Skeletal muscle tissue (tissue), 4 donors: ENCODE measurements around the gene GEMIN5. TPM values are rescaled to one million over a fixed set of nuclear protein-coding genes. Genes with fewer than 3 reads are reported as not detected.

Source experiments
- H3K27ac ChIP-seq: one replicate; pipeline ENCODE4 v1.7.0; 2013; ENCODE audit warnings: mild to moderate bottlenecking, low read depth, low read length, inconsistent platforms
- H3K27me3 ChIP-seq, 3 donors: one replicate each; pipeline ENCODE4 v1.7.0; 2013; ENCODE audit warnings: low read length in 3 of 3; ENCODE audit not compliant: control insufficient read depth in 3 of 3, insufficient read depth in 3 of 3
- H3K36me3 ChIP-seq, 3 donors: one replicate each; pipeline ENCODE4 v1.7.0; 2013; ENCODE audit warnings: low read length in 3 of 3; ENCODE audit not compliant: control insufficient read depth in 3 of 3, insufficient read depth in 3 of 3
- H3K4me1 ChIP-seq, 3 donors: one replicate each; pipeline ENCODE4 v1.7.0; 2013; ENCODE audit warnings: low read length in 3 of 3, mild to moderate bottlenecking in 3 of 3; ENCODE audit not compliant: control insufficient read depth in 3 of 3, insufficient read depth in 3 of 3
- H3K4me3 ChIP-seq, 3 donors: one replicate each; pipeline ENCODE4 v1.7.0; 2013; ENCODE audit warnings: low read length in 3 of 3
- H3K9ac ChIP-seq, 3 donors: one replicate each; pipeline ENCODE4 v1.7.0; 2013; ENCODE audit warnings: low read length in 3 of 3, mild to moderate bottlenecking in 3 of 3, moderate library complexity in 2 of 3, low read depth in 1 of 3
- H3K9me3 ChIP-seq, 3 donors: one replicate each; pipeline ENCODE4 v1.7.0; 2013; ENCODE audit warnings: low read length in 3 of 3; ENCODE audit not compliant: control insufficient read depth in 3 of 3
- total RNA-seq: library from RNA; depleted of rRNA; stranded (reverse); fragments of >200 nt; gene quantifications from one replicate; pipeline ENCODE4 v1.2.3, GENCODE V29; 2014
- donor health status: Osteomylitis.

GEMIN5 gene
- total RNA-seq, 1 donor from 2014 or later = 18.8 TPM

DNA sequence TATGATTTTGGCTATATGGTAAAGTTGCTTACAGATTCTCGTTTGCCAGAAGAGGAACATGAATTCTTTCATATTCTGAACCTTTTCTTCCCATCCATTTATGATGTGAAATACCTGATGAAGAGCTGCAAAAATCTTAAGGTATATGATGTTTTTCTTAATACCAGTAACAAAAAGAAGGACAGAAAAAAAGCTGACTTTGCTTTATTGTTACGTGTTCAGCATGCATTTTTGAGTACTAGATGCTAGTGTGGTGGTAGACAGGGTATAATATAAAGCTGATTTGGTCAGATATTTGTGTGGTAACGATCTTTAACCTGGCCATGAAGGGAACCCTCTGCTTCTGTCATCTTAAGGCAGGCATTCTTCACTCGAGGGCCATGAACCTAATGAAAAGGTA, 66.3 kb downstream of the GEMIN5 start:
- Histone ChIP-seq H3K4me1 (no peaks in the 10 kb centered on the region), H3K27me3 (no peaks in the 10 kb centered on the region), H3K27ac (no peak overlapping the region), H3K4me3 (no peak overlapping the region), H3K9ac (no peak overlapping the region), H3K36me3 (peaks cover 37 to 52% (median 46%) of the 10 kb centered on the region in 3 donors), H3K9me3 (no peaks in the 10 kb centered on the region)

DNA sequence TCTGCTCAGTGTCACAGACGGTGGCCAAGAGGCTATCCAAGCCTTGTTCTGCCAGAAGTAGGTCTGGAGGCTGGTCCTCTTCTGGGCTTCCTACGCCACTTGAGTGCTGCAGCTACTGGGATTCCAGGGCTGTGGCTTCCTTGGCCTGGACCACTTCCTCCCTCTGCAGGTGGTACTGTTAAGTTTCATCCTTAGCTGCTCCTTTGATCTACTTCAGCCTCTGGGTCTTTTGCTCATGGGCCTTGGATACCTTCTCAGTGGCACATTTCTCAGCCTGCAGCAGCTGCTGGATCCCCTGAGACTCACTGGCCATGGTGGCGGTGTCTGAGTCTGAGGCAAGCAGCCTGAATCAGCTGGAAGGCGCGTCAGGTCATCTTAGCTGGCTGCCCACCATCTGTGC, 69.3 kb downstream of the GEMIN5 start:
- peaks cover 24 to 44% (median 39%) of the 10 kb centered on the region in 3 donors for H3K36me3 ChIP-seq

DNA sequence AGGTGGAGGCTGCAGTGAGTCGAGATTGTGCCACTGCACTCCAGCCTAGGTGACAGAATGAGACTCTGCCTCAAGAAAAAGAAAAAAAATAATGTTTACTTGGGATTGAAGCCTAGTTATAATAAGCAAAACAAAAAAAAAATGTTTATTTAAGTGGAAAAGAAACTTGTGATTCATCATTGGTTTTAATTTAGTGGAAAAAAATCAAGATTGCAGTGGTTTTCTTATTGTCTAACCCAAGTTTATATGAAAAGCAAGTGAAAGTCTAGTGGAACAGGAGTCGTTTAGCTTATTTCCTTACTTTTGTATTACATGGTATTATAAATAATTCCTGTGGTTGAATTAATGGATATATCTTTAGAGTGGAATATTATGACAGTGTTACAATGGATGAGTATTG, 71.2 kb downstream of the GEMIN5 start:
- Histone ChIP-seq H3K4me1 (peaks cover 5 to 8% (median 7%) of the 10 kb centered on the region in 3 donors), H3K9ac (no peak overlapping the region), H3K4me3 (no peak overlapping the region), H3K9me3 (no peaks in the 10 kb centered on the region), H3K27ac (no peak overlapping the region), H3K27me3 (no peaks in the 10 kb centered on the region), H3K36me3 (peaks cover 15 to 32% (median 26%) of the 10 kb centered on the region in 3 donors)

More for the DNA sequence above, 69.3 kb downstream of the GEMIN5 start:
- no peak overlapping the region for H3K27ac ChIP-seq
- no peak overlapping the region for H3K9ac ChIP-seq
- no peaks in the 10 kb centered on the region for H3K27me3 ChIP-seq
- H3K4me3 ChIP-seq = no peak overlapping the region
- H3K4me1 ChIP-seq = no peaks in the 10 kb centered on the region
- H3K9me3 ChIP-seq = no peaks in the 10 kb centered on the region

DNA sequence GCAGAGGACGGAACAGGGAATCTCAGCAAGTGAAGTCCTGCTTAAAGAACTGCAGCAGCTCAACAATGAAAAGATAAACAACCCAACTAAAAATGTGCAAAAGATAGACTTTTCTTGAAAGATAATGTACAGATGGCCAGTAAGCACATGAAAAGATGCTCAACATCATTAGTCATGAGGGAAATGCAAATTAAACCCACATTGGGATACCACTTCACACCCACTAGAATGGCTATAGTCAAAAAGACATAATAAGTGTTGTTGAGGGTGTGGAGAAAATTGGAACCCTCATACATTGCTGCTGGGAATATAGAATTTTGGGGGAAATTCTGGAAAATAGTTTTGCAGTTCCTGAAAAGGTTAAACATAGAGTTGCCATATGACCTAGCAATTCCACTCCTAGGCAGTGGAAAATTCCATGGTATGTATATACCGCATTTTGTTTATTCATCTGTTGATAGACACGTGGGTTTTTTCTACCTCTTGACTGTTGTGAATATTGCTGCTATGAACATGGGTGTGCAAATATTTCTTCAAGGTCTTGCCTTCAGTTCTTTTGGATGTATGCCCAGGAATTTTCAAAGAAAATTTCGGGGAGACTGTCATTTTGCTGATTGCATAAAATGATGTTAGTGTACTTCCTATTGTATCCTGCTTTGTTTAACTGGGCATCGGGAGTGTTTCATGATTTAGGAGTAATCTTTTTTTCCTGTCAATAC, 72.4 kb downstream of the GEMIN5 start:
- Histone ChIP-seq H3K9ac (no peak overlapping the region), H3K27me3 (no peaks in the 10 kb centered on the region), H3K27ac (no peak overlapping the region), H3K9me3 (no peaks in the 10 kb centered on the region), H3K4me1 (peaks cover 9 to 10% (median 9%) of the 10 kb centered on the region in 3 donors), H3K36me3 (peaks cover 11 to 26% (median 20%) of the 10 kb centered on the region in 3 donors), H3K4me3 (no peak overlapping the region)

DNA sequence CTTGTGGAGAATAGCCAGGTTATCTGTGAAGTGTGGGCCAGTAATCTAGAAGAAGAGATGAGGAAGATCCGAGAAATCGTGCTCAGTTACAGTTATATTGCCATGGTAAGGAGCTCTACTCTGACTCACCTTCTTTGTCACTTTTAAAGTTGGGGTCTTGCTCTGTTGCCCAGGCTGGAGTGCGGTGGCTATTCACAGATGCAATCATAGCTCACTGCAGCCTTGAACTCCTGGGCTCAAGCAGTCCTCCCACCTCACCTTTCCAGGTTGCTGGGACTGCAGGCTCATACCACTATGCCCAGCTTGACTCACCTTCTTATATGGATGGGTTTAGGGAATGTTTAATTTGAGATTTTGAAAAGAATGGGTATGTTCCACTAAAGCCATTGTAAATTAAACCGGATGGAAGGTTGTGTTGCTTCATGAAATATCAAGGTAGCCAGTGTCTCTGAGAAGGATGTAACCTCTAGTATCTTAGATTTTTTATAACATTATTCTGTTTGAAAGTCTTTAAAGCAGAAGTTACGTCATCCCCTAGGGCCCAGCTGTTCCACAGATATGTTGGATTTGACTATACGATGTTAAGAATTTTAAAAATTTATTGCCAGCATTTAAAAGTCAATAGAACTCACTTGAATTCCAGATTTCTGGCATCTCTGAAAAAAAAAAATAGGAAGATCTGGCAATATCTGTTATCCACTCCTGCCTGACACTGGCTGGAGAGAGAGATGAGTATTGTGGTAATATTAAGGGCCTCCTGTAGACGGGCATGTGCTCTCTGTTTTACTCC, 74.5 kb downstream of the GEMIN5 start:
- Histone ChIP-seq H3K4me3 (no peak overlapping the region), H3K27ac (no peak overlapping the region), H3K36me3 (peaks cover 5 to 20% (median 18%) of the 10 kb centered on the region in 3 donors), H3K27me3 (no peaks in the 10 kb centered on the region), H3K4me1 (peaks cover 24 to 28% (median 25%) of the 10 kb centered on the region in 3 donors), H3K9ac (no peak overlapping the region), H3K9me3 (no peaks in the 10 kb centered on the region)

DNA sequence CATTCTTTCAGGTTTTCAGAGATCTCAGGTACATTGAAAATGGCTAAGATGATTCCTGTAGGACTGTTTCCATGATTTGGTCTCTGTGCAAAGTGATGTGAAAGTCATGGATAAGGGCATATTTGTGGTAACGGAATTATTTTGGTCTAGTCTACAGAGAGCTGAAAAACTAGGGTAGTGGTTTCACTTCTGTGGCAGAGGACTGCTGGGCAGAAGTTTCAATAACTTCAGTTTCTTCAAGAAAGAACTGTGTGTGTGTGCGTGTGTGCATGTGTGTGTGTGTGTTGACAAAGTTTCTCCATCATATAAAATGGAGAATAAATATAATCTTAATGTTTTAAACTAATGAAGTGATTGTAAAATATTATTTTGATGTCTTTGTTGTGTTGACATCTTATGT, 75.2 kb downstream of the GEMIN5 start:
- Histone ChIP-seq H3K27me3 (no peaks in the 10 kb centered on the region), H3K4me3 (no peak overlapping the region), H3K9ac (no peak overlapping the region), H3K4me1 (peaks cover 24 to 28% (median 25%) of the 10 kb centered on the region in 3 donors), H3K36me3 (peaks cover 4 to 19% (median 18%) of the 10 kb centered on the region in 3 donors), H3K27ac (no peak overlapping the region), H3K9me3 (no peaks in the 10 kb centered on the region)

DNA sequence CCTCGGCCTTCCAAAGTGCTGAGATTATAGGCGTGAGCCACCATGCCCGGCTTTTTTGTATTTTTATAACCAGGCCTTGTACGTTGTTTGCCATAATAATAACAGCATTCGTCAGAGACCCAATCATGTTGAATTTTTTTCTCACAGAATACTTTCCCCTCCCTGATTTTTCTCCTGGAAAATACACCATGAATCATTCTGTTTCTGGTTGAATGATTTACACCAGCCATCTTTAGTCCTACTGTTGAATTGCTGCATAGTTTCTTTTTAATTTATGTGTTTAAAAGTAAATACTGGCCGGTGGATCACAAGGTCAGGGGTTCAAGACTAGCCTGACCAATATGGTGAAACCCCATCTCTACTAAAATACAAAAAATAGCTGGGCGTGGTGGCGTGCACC, 76.1 kb downstream of the GEMIN5 start:
- Histone ChIP-seq H3K9me3 (no peaks in the 10 kb centered on the region), H3K9ac (no peak overlapping the region), H3K4me3 (no peak overlapping the region), H3K27me3 (no peaks in the 10 kb centered on the region), H3K27ac (no peak overlapping the region), H3K36me3 (peaks cover 4 to 19% (median 17%) of the 10 kb centered on the region in 3 donors), H3K4me1 (peaks cover 28 to 35% (median 29%) of the 10 kb centered on the region in 3 donors)

DNA sequence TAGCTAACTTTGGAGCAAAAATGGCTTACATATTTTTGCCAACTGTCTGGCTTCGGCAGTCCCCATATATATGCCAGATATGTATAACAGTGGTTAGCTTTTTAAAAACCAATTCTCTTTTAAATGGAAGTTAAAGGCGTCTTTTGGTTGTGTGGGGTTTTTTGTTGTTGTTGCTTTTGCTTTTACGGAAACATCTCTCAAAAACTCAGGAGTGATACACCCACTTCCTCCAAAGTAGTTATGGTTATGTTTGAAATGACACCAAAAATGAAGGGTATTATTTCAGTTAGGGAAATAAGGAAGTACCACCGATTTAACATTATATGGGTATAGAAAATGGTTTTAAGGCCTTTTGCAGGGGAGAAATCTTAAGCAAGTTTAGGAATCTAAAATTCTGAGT, 77.2 kb downstream of the GEMIN5 start:
- Histone ChIP-seq H3K36me3 (peaks cover 4 to 15% (median 11%) of the 10 kb centered on the region in 3 donors), H3K27me3 (no peaks in the 10 kb centered on the region), H3K27ac (peak overlapping the region; percentile 96), H3K9ac (peak overlapping the region in 2 of 3 donors; percentile 22 to 95), H3K9me3 (no peaks in the 10 kb centered on the region), H3K4me1 (peaks cover 31 to 40% (median 32%) of the 10 kb centered on the region in 3 donors), H3K4me3 (peak overlapping the region in 1 of 3 donors; percentile 84)

DNA sequence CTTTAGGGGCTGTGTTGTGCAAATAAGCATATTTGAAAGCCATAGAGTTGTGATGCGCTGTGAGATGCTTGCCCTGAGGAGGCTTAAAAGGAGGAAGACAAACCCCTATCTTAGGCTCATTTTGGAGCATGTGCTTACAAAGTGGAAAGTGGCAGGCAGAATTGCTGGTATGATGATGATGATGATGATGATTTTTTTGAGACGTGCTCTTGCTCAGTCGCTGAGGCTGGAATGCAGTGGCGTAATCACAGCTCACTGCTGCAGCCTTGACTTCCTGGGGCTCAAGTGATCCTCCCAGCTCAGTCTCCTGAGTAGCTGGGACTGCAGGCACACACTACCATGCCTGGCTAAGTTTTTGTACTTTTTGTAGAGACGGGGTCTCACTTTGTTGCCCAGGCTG, 77.9 kb downstream of the GEMIN5 start:
- Histone ChIP-seq H3K27me3 (no peaks in the 10 kb centered on the region), H3K36me3 (peaks cover under 1 to 11% (median 5%) of the 10 kb centered on the region in 3 donors), H3K9me3 (no peaks in the 10 kb centered on the region), H3K27ac (peak overlapping the region; percentile 96), H3K4me3 (peak overlapping the region; percentile 80 to 95 (median 84)), H3K4me1 (peaks cover 31 to 40% (median 32%) of the 10 kb centered on the region in 3 donors), H3K9ac (peak overlapping the region in 2 of 3 donors; percentile 87 to 95)
